HCT116 (cell line): ENCODE measurements around the gene MMS22L.

Source experiments
- FOSL1 ChIP-seq: IDR thresholded peaks from 2 replicates; pipeline ENCODE4 v1.6.1; 2012; ENCODE audit warnings: low read depth
- YY1 ChIP-seq: IDR thresholded peaks from 2 replicates; pipeline ENCODE4 v1.6.1; 2011; ENCODE audit warnings: low read length, low read depth, moderate library complexity, mild to moderate bottlenecking; ENCODE audit not compliant: insufficient replicate concordance; ENCODE audit errors: extremely low read depth
- ZFX ChIP-seq: fragments of 450-650 bp; IDR thresholded peaks from 2 replicates; pipeline ENCODE4 v1.6.1; 2017

DNA sequence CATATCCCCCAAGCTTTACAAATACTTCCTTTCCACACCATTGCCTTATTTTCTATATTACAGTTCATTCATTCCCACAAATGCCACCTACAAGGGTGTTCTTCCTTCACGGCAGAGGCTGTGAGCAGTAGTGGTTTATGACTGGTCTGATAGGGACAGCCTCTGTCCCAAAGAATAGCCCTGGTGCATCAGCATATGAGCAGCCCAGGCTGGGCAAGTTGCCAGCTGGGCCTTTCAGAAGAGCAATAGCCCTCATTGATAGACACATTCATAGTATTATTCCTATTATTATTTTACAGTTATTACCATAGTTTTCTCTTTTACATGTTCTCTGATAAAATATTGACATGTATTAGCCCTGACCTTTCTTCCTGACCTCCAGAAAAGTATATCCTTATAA is 149.9 kb downstream of the MMS22L start:
- TF ChIP-seq FOSL1, result no peak
- TF ChIP-seq YY1, result no peak
- no peak for TF ChIP-seq ZFX
